HG03039 (cell line): ENCODE results near the gene TP53I3.
"Not testable (repeated sequence)": the region's sequence is repeated elsewhere in the genome, so short reads cannot be mapped to it uniquely, and the experiment has no call there.

Source experiments
- ATAC-seq: cut with Tn5 transposase; IDR thresholded peaks from one replicate; pipeline ENCODE4 v1.9.1; 2021; ENCODE audit warnings: mild to moderate bottlenecking, moderate library complexity; ENCODE audit not compliant: unreplicated experiment

The TP53I3 gene

GRCh38 chr2:24084386-24085199 is at the start of gene TP53I3:
TP53I3 (minus strand) TSS chr2:24084834; CDS start chr2:24084326, 508 bp downstream.
- ATAC-seq = peak; percentile 68

GRCh38 chr2:24132543-24132942 is 47.9 kb upstream of the TP53I3 start:
- no peak for ATAC-seq

GRCh38 chr2:24125956-24126355 is 41.3 kb upstream of the TP53I3 start:
- ATAC-seq = no peak

GRCh38 chr2:24123922-24124580 is 39.4 kb upstream of the TP53I3 start:
- ATAC-seq = no peak

GRCh38 chr2:24123195-24123921 is 38.7 kb upstream of the TP53I3 start, which contains the start of the genes FAM228B and PFN4:
FAM228B (plus strand) TSS chr2:24123469; CDS start chr2:24124362, 893 bp downstream.
PFN4 (minus strand) TSS chr2:24123334; CDS start chr2:24122535, 799 bp downstream.
- peak; percentile 86 for ATAC-seq

- no peak for ATAC-seq
These were observed 37.9 kb upstream of the TP53I3 start for GRCh38 chr2:24122366-24123194.

- no peak for ATAC-seq
These were observed 36.8 kb upstream of the TP53I3 start for GRCh38 chr2:24121469-24121868.

GRCh38 chr2:24121066-24121465 is 36.4 kb upstream of the TP53I3 start:
- ATAC-seq = no peak

GRCh38 chr2:24117902-24118301 is 33.3 kb upstream of the TP53I3 start:
- ATAC-seq = no peak

GRCh38 chr2:24115057-24115456 is 30.4 kb upstream of the TP53I3 start:
- no peak for ATAC-seq

- no peak for ATAC-seq
These were observed 26.8 kb upstream of the TP53I3 start for GRCh38 chr2:24111407-24111901.

- no peak for ATAC-seq
These were observed 26.1 kb upstream of the TP53I3 start for GRCh38 chr2:24110660-24111303.

- not testable (repeated sequence) for ATAC-seq
These were observed 24.8 kb upstream of the TP53I3 start for GRCh38 chr2:24109431-24109830.

GRCh38 chr2:24107336-24107735 is 22.7 kb upstream of the TP53I3 start:
- ATAC-seq = no peak

GRCh38 chr2:24106786-24107185 is 22.2 kb upstream of the TP53I3 start:
- ATAC-seq = no peak

GRCh38 chr2:24105816-24106215 is 21.2 kb upstream of the TP53I3 start:
- no peak for ATAC-seq

GRCh38 chr2:24104906-24105305 is 20.3 kb upstream of the TP53I3 start:
- ATAC-seq = no peak

GRCh38 chr2:24104110-24104650 is 19.5 kb upstream of the TP53I3 start:
- no peak for ATAC-seq

GRCh38 chr2:24102677-24103076 is 18.0 kb upstream of the TP53I3 start:
- no peak for ATAC-seq

- no peak for ATAC-seq
These were observed 17.4 kb upstream of the TP53I3 start for GRCh38 chr2:24101992-24102391.
